Adrenal gland (tissue), 5 donors: Measurements from ENCODE around the gene SOCS6.

Experiments
- CTCF ChIP-seq, 6 experiments: fragments of 450-650 bp in 4 of 6; fragments of 200-600 bp in 2 of 6; sonication (generic) in 1 of 6; IDR thresholded peaks; 1 replicate in 5 of 6; 2 replicates in 1 of 6; pipeline versions ENCODE4 v1.5.1 to v1.8.0; 2016 to 2021; ENCODE audit warnings: antibody characterized with exemption in 6 of 6, mild to moderate bottlenecking in 2 of 6, moderate library complexity in 1 of 6
- POLR2A ChIP-seq, 2 donors: fragments of 450-650 bp; IDR thresholded peaks; one replicate each; pipeline ENCODE4 v1.6.1; 2017; ENCODE audit warnings: antibody characterized with exemption in 2 of 2, mild to moderate bottlenecking in 2 of 2, moderate library complexity in 1 of 2
- donor health status: DM: no; HTN: no; CAD: no.

GRCh38 chr18:70301667-70302066, 12.8 kb downstream of the SOCS6 start:
- TF ChIP-seq POLR2A (IDR thresholded peaks at IDR 0.05): no peak
- no peak for TF ChIP-seq CTCF (IDR thresholded peaks at IDR 0.05)
